IMR-90 (cell line): ENCODE data around the gene CKAP4. TPM values are rescaled to one million over a fixed set of nuclear protein-coding genes. Genes with fewer than 3 reads are reported as not detected.

Source experiments
- ATAC-seq: fragments of 200-7000 bp; cut with Tn5 transposase; 2 replicates; pipeline ENCODE4 v1.9.1; 2020; ENCODE audit warnings: low read depth, mild to moderate bottlenecking, moderate library complexity
- BruUV-seq: library from RNA; stranded (reverse); fragments of 400-500 nt; replicated peaks from 2 replicates; lab custom pipeline; 2021; lab: Mats Ljungman, UMichigan
- CTCF ChIA-PET: fragments of 300-600 bp; formaldehyde crosslinking; extraction: SDS; loops from one replicate; lab custom pipeline; 2021; ENCODE audit warnings: antibody characterized with exemption; lab: Yijun Ruan, JAX
- POLR2A ChIA-PET: fragments of 300-600 bp; sonication (Branson Sonifier 250); formaldehyde crosslinking; loops from one replicate; lab custom pipeline; 2022; ENCODE audit warnings: antibody characterized with exemption; ENCODE audit not compliant: unreplicated experiment; lab: Charles Lee
- DNase-seq: peaks from one replicate; pipeline ENCODE4 v3.0.0; 2013
- H2AFZ ChIP-seq: replicated peaks from 2 replicates; pipeline ENCODE3; 2013; ENCODE audit warnings: low read length, mild to moderate bottlenecking; ENCODE audit not compliant: poor library complexity
- H2AK5ac ChIP-seq: 2 replicates; pipeline ENCODE4 v1.6.1; 2013; ENCODE audit warnings: low read depth, low read length, inconsistent platforms
- H2AK9ac ChIP-seq: replicated peaks from 2 replicates; pipeline ENCODE3; 2013; ENCODE audit warnings: mild to moderate bottlenecking, low read depth, low read length, moderate library complexity; ENCODE audit not compliant: poor library complexity
- H2BK120ac ChIP-seq: 2 replicates; pipeline ENCODE4 v1.6.1; 2013; ENCODE audit warnings: low read depth, low read length, inconsistent platforms
- H2BK15ac ChIP-seq: 3 replicates; pipeline ENCODE4 v1.6.1; 2013; ENCODE audit warnings: low read depth, low read length, inconsistent platforms
- H2BK20ac ChIP-seq: 2 replicates; pipeline ENCODE4 v1.6.1; 2013; ENCODE audit warnings: low read depth, mild to moderate bottlenecking, inconsistent platforms, low read length, moderate library complexity
- H2BK5ac ChIP-seq: 2 replicates; pipeline ENCODE4 v1.6.1; 2013; ENCODE audit warnings: mild to moderate bottlenecking, low read depth, low read length, inconsistent platforms; ENCODE audit not compliant: poor library complexity, severe bottlenecking
- H3K14ac ChIP-seq: replicated peaks from 2 replicates; pipeline ENCODE4 v1.6.1; 2013; ENCODE audit warnings: low read depth, low read length, inconsistent platforms
- H3K18ac ChIP-seq: 2 replicates; pipeline ENCODE4 v1.6.1; 2013; ENCODE audit warnings: low read depth, low read length, control low read depth
- H3K23ac ChIP-seq: 2 replicates; pipeline ENCODE4 v1.6.1; 2013; ENCODE audit warnings: low read depth, low read length, inconsistent platforms
- H3K27ac ChIP-seq: 2 replicates; pipeline ENCODE4 v1.5.1; 2013; ENCODE audit warnings: mild to moderate bottlenecking, control low read depth, low read length; ENCODE audit not compliant: insufficient read depth
- H3K27me3 ChIP-seq: 2 replicates; pipeline ENCODE4 v1.6.1; 2013; ENCODE audit warnings: low read length; ENCODE audit not compliant: control insufficient read depth, insufficient read depth
- H3K36me3 ChIP-seq: 2 replicates; pipeline ENCODE4 v1.6.1; 2013; ENCODE audit warnings: low read length, mixed read lengths; ENCODE audit not compliant: control insufficient read depth, insufficient read depth
- H3K4ac ChIP-seq: 2 replicates; pipeline ENCODE4 v1.6.1; 2013; ENCODE audit warnings: low read depth, low read length, inconsistent platforms
- H3K4me1 ChIP-seq: 2 replicates; pipeline ENCODE4 v1.6.1; 2013; ENCODE audit warnings: low read length, mixed read lengths; ENCODE audit not compliant: control insufficient read depth, insufficient read depth
- H3K4me2 ChIP-seq: 2 replicates; pipeline ENCODE4 v1.6.1; 2013; ENCODE audit warnings: low read depth, mild to moderate bottlenecking, control low read depth, low read length, moderate library complexity
- H3K4me3 ChIP-seq: 2 replicates; pipeline ENCODE4 v1.5.1; 2013; ENCODE audit warnings: low read depth, mild to moderate bottlenecking, control low read depth, low read length, moderate library complexity; ENCODE audit not compliant: insufficient read depth
- H3K56ac ChIP-seq: 2 replicates; pipeline ENCODE4 v1.6.1; 2013; ENCODE audit warnings: low read length, inconsistent platforms; ENCODE audit not compliant: insufficient read depth; ENCODE audit errors: extremely low read depth
- H3K79me1 ChIP-seq, 2 experiments: 2 replicates each; pipeline ENCODE4 v1.6.1; 2013; ENCODE audit warnings: low read length in 2 of 2, inconsistent platforms in 1 of 2, low read depth in 1 of 2
- H3K9ac ChIP-seq: 2 replicates; pipeline ENCODE4 v1.6.1; 2013; ENCODE audit warnings: low read depth, low read length, control low read depth
- H3K9me1 ChIP-seq: 2 replicates; pipeline ENCODE4 v1.6.1; 2013; ENCODE audit warnings: low read length, inconsistent platforms; ENCODE audit not compliant: insufficient read depth
- H3K9me3 ChIP-seq: 2 replicates; pipeline ENCODE4 v1.6.1; 2013; ENCODE audit warnings: low read length; ENCODE audit not compliant: control insufficient read depth, insufficient read depth
- H4K20me1 ChIP-seq: 2 replicates; pipeline ENCODE4 v1.6.1; 2013; ENCODE audit warnings: low read length, inconsistent platforms; ENCODE audit not compliant: insufficient read depth
- H4K5ac ChIP-seq: 2 replicates; pipeline ENCODE4 v1.6.1; 2013; ENCODE audit warnings: mild to moderate bottlenecking, low read depth, low read length, control low read depth
- H4K8ac ChIP-seq, 2 experiments: 2 replicates each; pipeline ENCODE4 v1.6.1; 2013; ENCODE audit warnings: low read depth in 2 of 2, low read length in 2 of 2, control low read depth in 1 of 2, inconsistent platforms in 1 of 2
- H4K91ac ChIP-seq: 2 replicates; pipeline ENCODE4 v1.6.1; 2013; ENCODE audit warnings: low read depth, low read length, inconsistent platforms; ENCODE audit not compliant: insufficient read depth
- BHLHE40 ChIP-seq: fragments of 150-350 bp; IDR thresholded peaks from 2 replicates; pipeline ENCODE4 v1.6.1; 2016; ENCODE audit warnings: mild to moderate bottlenecking, low read depth, low read length
- CEBPB ChIP-seq: IDR thresholded peaks from 2 replicates; pipeline ENCODE4 v1.6.1; 2012; ENCODE audit warnings: low read depth, low read length, improper control_type of control experiment
- CHD1 ChIP-seq: IDR thresholded peaks from 2 replicates; pipeline ENCODE4 v1.6.1; 2012; ENCODE audit warnings: low read depth, low read length, improper control_type of control experiment
- ELK1 ChIP-seq: fragments of 150-350 bp; IDR thresholded peaks from 2 replicates; pipeline ENCODE4 v1.6.1; 2016; ENCODE audit warnings: low read depth, mild to moderate bottlenecking, low read length, moderate library complexity, borderline replicate concordance
- FOS ChIP-seq: fragments of 150-350 bp; IDR thresholded peaks from 2 replicates; pipeline ENCODE4 v1.6.1; 2016; ENCODE audit warnings: low read depth, low read length
- MAZ ChIP-seq: IDR thresholded peaks from 2 replicates; pipeline ENCODE4 v1.6.1; 2012; ENCODE audit warnings: low read depth, mild to moderate bottlenecking, low read length, improper control_type of control experiment, moderate library complexity, borderline replicate concordance
- MXI1 ChIP-seq: IDR thresholded peaks from 2 replicates; pipeline ENCODE4 v1.6.1; 2012; ENCODE audit warnings: low read depth, mild to moderate bottlenecking, low read length, moderate library complexity, borderline replicate concordance
- NFE2L2 ChIP-seq: fragments of 150-350 bp; IDR thresholded peaks from 2 replicates; pipeline ENCODE4 v1.6.1; 2016; ENCODE audit warnings: low read depth, mild to moderate bottlenecking, low read length
- RAD21 ChIP-seq: IDR thresholded peaks from 2 replicates; pipeline ENCODE4 v1.6.1; 2012; ENCODE audit warnings: low read length, improper control_type of control experiment
- RCOR1 ChIP-seq: IDR thresholded peaks from 2 replicates; pipeline ENCODE4 v1.6.1; 2012; ENCODE audit warnings: mild to moderate bottlenecking, low read length, improper control_type of control experiment; ENCODE audit not compliant: insufficient replicate concordance
- RFX5 ChIP-seq: IDR thresholded peaks from 2 replicates; pipeline ENCODE4 v1.8.0; 2012; ENCODE audit warnings: low read depth, mild to moderate bottlenecking, low read length, moderate library complexity
- SMC3 ChIP-seq: fragments of 150-350 bp; IDR thresholded peaks from 2 replicates; pipeline ENCODE4 v1.6.1; 2016; ENCODE audit warnings: low read depth, mild to moderate bottlenecking, antibody characterized with exemption, low read length, moderate library complexity
- WGBS, 2 experiments: methylation state at CpG; one replicate each; pipeline versions ENCODE4 v1.1.5 to v1.1.7; 2013; ENCODE audit warnings: missing lambda C conversion rate in 2 of 2; ENCODE audit not compliant: insufficient read length in 1 of 2; ENCODE audit errors: extremely low coverage in 2 of 2; 5-methylcytosine and 5-hydroxymethylcytosine counted together
- dilution Hi-C: fragments of 300-500 bp; cut with HindIII; formaldehyde crosslinking; loops from one replicate; pipeline ENCODE4 v1.14.3; 2018; ENCODE audit warnings: low sequenced_read_pairs; ENCODE audit not compliant: unreplicated experiment
- in situ Hi-C: fragments of 300-500 bp; cut with MboI; formaldehyde crosslinking; loops from 3 replicates; pipeline ENCODE4 v1.14.3; 2019; ENCODE audit warnings: low sequenced_read_pairs, inconsistent platforms, mixed read lengths
- intact Hi-C: fragments of 100-400 bp; cut with micrococcal nuclease; formaldehyde crosslinking; loops from 2 replicates; pipeline ENCODE4 v1.10.0; 2022
- polyA plus RNA-seq, 3 experiments: library from polyadenylated mRNA; depleted of rRNA; stranded (reverse); fragments of >200 nt; gene quantifications; 2 replicates each; pipeline ENCODE4 v1.2.3, GENCODE V29; 2012; ENCODE audit warnings: low replicate concordance in 1 of 3
- total RNA-seq: library from RNA; depleted of rRNA; stranded (reverse); fragments of >200 nt; gene quantifications from 2 replicates; pipeline ENCODE4 v1.2.3, GENCODE V29; 2012
- TF ChIP-seq, protein P1 (sequence below): conservative IDR thresholded peaks from 2 replicates; pipeline ENCODE4 v1.5.1; 2012; ENCODE audit warnings: mild to moderate bottlenecking, low read depth, low read length, improper control_type of control experiment

CKAP4 gene
- total and polyA plus RNA-seq, 2 of the 4 experiments (the other 2 are of a cell fraction) = 94.5 to 297 TPM

GRCh38 chr12:106194351-106194750, 53.5 kb downstream of the CKAP4 start:
- Histone ChIP-seq H3K9ac (no peak overlapping the region), H3K9me3 (no peaks in the 10 kb centered on the region), H2BK20ac (no peak overlapping the region), H3K4ac (no peak overlapping the region), H2BK5ac (no peak overlapping the region), H4K5ac (no peak overlapping the region), H3K18ac (no peak overlapping the region), H3K4me2 (no peak overlapping the region), H2BK120ac (no peak overlapping the region), H2AK5ac (no peak overlapping the region), H3K56ac (no peak overlapping the region), H3K4me3 (no peak overlapping the region), H3K9me1 (no peaks in the 10 kb centered on the region), H4K20me1 (no peaks in the 10 kb centered on the region), H3K14ac (no peak overlapping the region), H3K23ac (no peak overlapping the region), H4K8ac (no peak overlapping the region), H2AFZ (no peak overlapping the region), H3K36me3 (no peaks in the 10 kb centered on the region), H3K4me1 (peaks cover 1% of the 10 kb centered on the region; the same call in 1 of the 2 replicates), H2BK15ac (no peak overlapping the region), H4K91ac (no peak overlapping the region), H3K27me3 (peaks cover 22% of the 10 kb centered on the region), H3K79me1 (no peaks in the 10 kb centered on the region), H3K27ac (no peak overlapping the region), H2AK9ac (no peak overlapping the region)
- dilution Hi-C loops (no loop called here), in situ Hi-C loops (no loop called here), intact Hi-C loops (no loop called here)
- no CpG with 5 or more reads among the region's 3 CpGs for WGBS, 2 experiments
- no peak for DNase-seq
- ATAC-seq = no peak
- CTCF ChIA-PET = interaction anchor here (1.3 kb wide), 1 partner anchor 9 kb away, joined by 3 read pairs; no protein-coding TSS in a partner anchor
- TF ChIP-seq NFE2L2 = no peak
- TF ChIP-seq BHLHE40 = no peak
- TF ChIP-seq, protein P1, sequence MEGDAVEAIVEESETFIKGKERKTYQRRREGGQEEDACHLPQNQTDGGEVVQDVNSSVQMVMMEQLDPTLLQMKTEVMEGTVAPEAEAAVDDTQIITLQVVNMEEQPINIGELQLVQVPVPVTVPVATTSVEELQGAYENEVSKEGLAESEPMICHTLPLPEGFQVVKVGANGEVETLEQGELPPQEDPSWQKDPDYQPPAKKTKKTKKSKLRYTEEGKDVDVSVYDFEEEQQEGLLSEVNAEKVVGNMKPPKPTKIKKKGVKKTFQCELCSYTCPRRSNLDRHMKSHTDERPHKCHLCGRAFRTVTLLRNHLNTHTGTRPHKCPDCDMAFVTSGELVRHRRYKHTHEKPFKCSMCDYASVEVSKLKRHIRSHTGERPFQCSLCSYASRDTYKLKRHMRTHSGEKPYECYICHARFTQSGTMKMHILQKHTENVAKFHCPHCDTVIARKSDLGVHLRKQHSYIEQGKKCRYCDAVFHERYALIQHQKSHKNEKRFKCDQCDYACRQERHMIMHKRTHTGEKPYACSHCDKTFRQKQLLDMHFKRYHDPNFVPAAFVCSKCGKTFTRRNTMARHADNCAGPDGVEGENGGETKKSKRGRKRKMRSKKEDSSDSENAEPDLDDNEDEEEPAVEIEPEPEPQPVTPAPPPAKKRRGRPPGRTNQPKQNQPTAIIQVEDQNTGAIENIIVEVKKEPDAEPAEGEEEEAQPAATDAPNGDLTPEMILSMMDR = no peak
- no peak for TF ChIP-seq RFX5
- no peak for TF ChIP-seq RAD21
- no peak for TF ChIP-seq RCOR1
- TF ChIP-seq SMC3 = no peak
- TF ChIP-seq ELK1 = no peak
- TF ChIP-seq MXI1 = no peak
- TF ChIP-seq FOS = no peak
- TF ChIP-seq CHD1 = no peak
- no peak for TF ChIP-seq CEBPB
- no peak for TF ChIP-seq MAZ
- POLR2A ChIA-PET = no interaction called here
- BruUV-seq = no TSS peak
